Naive B cell (primary cell): ENCODE data around the gene SLC30A7. TPM values are rescaled to one million over a fixed set of nuclear protein-coding genes. Genes with fewer than 3 reads are reported as not detected.

Source experiments
- ATAC-seq, 2 donors: fragments of 150-1000 bp; cut with Tn5 transposase; 2 replicates each; pipeline ENCODE4 v1.10.0; 2021; ENCODE audit warnings: low read depth in 2 of 2, mild to moderate bottlenecking in 2 of 2, moderate library complexity in 2 of 2
- DNase-seq: peaks from one replicate; pipeline ENCODE4 v3.0.0; 2022
- H3K27ac Mint-ChIP-seq, 6 donors: one replicate each; pipeline ENCODE4 v1.8.0; 2020 to 2022; ENCODE audit warnings: mild to moderate bottlenecking in 6 of 6, mixed read lengths in 6 of 6, moderate library complexity in 5 of 6, inconsistent platforms in 2 of 6
- H3K27me3 Mint-ChIP-seq, 3 donors: one replicate each; pipeline ENCODE4 v1.8.0; 2021 to 2022; ENCODE audit warnings: mixed read lengths in 3 of 3, mild to moderate bottlenecking in 1 of 3
- H3K36me3 Mint-ChIP-seq, 2 donors: one replicate each; pipeline ENCODE4 v1.8.0; 2020 to 2022; ENCODE audit warnings: mixed read lengths in 2 of 2, inconsistent platforms in 1 of 2, mild to moderate bottlenecking in 1 of 2
- H3K4me1 Mint-ChIP-seq, 3 donors: one replicate each; pipeline ENCODE4 v1.8.0; 2020 to 2022; ENCODE audit warnings: mixed read lengths in 3 of 3, inconsistent platforms in 1 of 3, mild to moderate bottlenecking in 1 of 3, moderate library complexity in 1 of 3
- H3K4me3 Mint-ChIP-seq, 8 donors: one replicate each; pipeline ENCODE4 v1.8.0; 2020 to 2022; ENCODE audit warnings: mild to moderate bottlenecking in 8 of 8, mixed read lengths in 8 of 8, moderate library complexity in 8 of 8, inconsistent platforms in 2 of 8
- H3K9me3 Mint-ChIP-seq, 7 donors: one replicate each; pipeline ENCODE4 v1.8.0; 2020 to 2022; ENCODE audit warnings: mixed read lengths in 7 of 7, mild to moderate bottlenecking in 5 of 7, inconsistent platforms in 2 of 7, moderate library complexity in 1 of 7
- polyA plus RNA-seq, 6 donors: library from polyadenylated mRNA; unstranded; fragments of 300-500 nt; fragmentation: Illumina TruSeq; gene quantifications; one replicate each; pipeline ENCODE4 v1.2.3, GENCODE V29; 2021; ENCODE audit warnings: low read depth in 6 of 6

The SLC30A7 gene
- polyA plus RNA-seq, 6 donors from 2014 or later, result 0.68 to 10.2 (median 8.4) TPM

- peaks cover 28 to 43% (median 28%) of the 10 kb centered on the region in 3 donors for H3K4me1 Mint-ChIP-seq
- ATAC-seq (peak; percentile 58 to 66), DNase-seq (peak; percentile 56)
- no peaks in the 10 kb centered on the region for H3K9me3 Mint-ChIP-seq
- peaks cover 0 to 8% of the 10 kb centered on the region in 2 donors for H3K36me3 Mint-ChIP-seq
- H3K27me3 Mint-ChIP-seq, result no peaks in the 10 kb centered on the region
- peak overlapping the region; percentile 99 to 100 (median 100) for H3K27ac Mint-ChIP-seq
- peak overlapping the region; percentile 91 to 100 (median 98) for H3K4me3 Mint-ChIP-seq
Observed at GRCh38 chr1:100896481-100896982, 642 bp downstream of the SLC30A7 start.

GRCh38 chr1:100902365-100902764, 6.5 kb downstream of the SLC30A7 start:
- Mint-ChIP-seq H3K4me1 (peaks cover 9 to 18% (median 13%) of the 10 kb centered on the region in 3 donors), H3K4me3 (no peak overlapping the region), H3K36me3 (peaks cover 13 to 31% of the 10 kb centered on the region in 2 donors), H3K27me3 (no peaks in the 10 kb centered on the region), H3K27ac (no peak overlapping the region), H3K9me3 (peaks cover 0 to 6% (median 4%) of the 10 kb centered on the region in 7 donors)
- ATAC-seq, result no peak
- no peak for DNase-seq

GRCh38 chr1:100903777-100904176, 7.9 kb downstream of the SLC30A7 start:
- DNase-seq (no peak), ATAC-seq (no peak)
- Mint-ChIP-seq H3K36me3 (peaks cover 24 to 31% of the 10 kb centered on the region in 2 donors), H3K4me3 (no peak overlapping the region), H3K27me3 (no peaks in the 10 kb centered on the region), H3K9me3 (peaks cover 0 to 6% (median 4%) of the 10 kb centered on the region in 7 donors), H3K27ac (no peak overlapping the region), H3K4me1 (peaks cover 13 to 22% (median 16%) of the 10 kb centered on the region in 3 donors)

GRCh38 chr1:100904528-100904927, 8.6 kb downstream of the SLC30A7 start:
- H3K9me3 Mint-ChIP-seq, result peaks cover 0 to 6% (median 4%) of the 10 kb centered on the region in 7 donors
- H3K4me3 Mint-ChIP-seq, result no peak overlapping the region
- H3K27ac Mint-ChIP-seq, result no peak overlapping the region
- no peak for ATAC-seq
- peaks cover 13 to 20% (median 14%) of the 10 kb centered on the region in 3 donors for H3K4me1 Mint-ChIP-seq
- no peaks in the 10 kb centered on the region for H3K27me3 Mint-ChIP-seq
- peaks cover 24 to 26% of the 10 kb centered on the region in 2 donors for H3K36me3 Mint-ChIP-seq
- no peak for DNase-seq

- ATAC-seq, result no peak
- peak overlapping the region in 3 of 6 donors; percentile 2 to 93 (median 61) for H3K27ac Mint-ChIP-seq
Observed at GRCh38 chr1:100905181-100905580, 9.3 kb downstream of the SLC30A7 start.

DNA sequence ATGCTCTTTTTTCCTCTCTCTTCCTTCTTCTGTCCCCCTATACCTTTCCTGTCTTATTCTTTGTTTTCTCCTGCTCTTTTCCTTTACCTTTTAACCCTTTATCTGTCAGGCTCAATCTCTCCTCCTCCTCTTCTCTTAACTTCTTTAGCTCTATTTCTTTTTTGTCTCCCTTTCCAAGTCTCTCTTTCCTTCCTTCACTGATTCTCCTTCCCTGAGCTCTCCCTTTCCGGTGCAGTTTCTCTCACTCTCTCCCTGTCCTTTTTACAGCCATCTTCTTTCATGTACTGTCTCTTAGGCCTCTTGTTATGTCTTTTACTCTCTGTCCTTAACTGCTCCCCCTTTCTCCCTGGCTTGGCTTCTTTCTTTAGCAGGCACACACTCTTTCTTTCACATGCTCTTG, 12.0 kb downstream of the SLC30A7 start:
- H3K4me1 Mint-ChIP-seq, result peaks cover 9 to 14% (median 13%) of the 10 kb centered on the region in 3 donors
- DNase-seq (no peak), ATAC-seq (no peak)
- H3K4me3 Mint-ChIP-seq, result no peak overlapping the region
- H3K9me3 Mint-ChIP-seq, result peaks cover 0 to 6% (median 4%) of the 10 kb centered on the region in 7 donors
- peak overlapping the region in 4 of 6 donors; percentile 18 to 70 (median 37) for H3K27ac Mint-ChIP-seq
- H3K36me3 Mint-ChIP-seq, result peaks cover 26 to 30% of the 10 kb centered on the region in 2 donors
- H3K27me3 Mint-ChIP-seq, result no peaks in the 10 kb centered on the region

More at GRCh38 chr1:100905181-100905580, 9.3 kb downstream of the SLC30A7 start:
- Mint-ChIP-seq H3K4me1 (peaks cover 13 to 16% (median 14%) of the 10 kb centered on the region in 3 donors), H3K9me3 (peaks cover 0 to 6% (median 4%) of the 10 kb centered on the region in 7 donors), H3K36me3 (peaks cover 23 to 24% of the 10 kb centered on the region in 2 donors), H3K4me3 (peak overlapping the region in 1 of 8 donors; percentile 9), H3K27me3 (no peaks in the 10 kb centered on the region)
- DNase-seq, result no peak

GRCh38 chr1:100909018-100909417, 13.1 kb downstream of the SLC30A7 start:
- Mint-ChIP-seq H3K27me3 (no peaks in the 10 kb centered on the region), H3K36me3 (peaks cover 33 to 37% of the 10 kb centered on the region in 2 donors), H3K9me3 (peaks cover 0 to 6% (median 4%) of the 10 kb centered on the region in 7 donors), H3K4me1 (peaks cover 9 to 14% (median 13%) of the 10 kb centered on the region in 3 donors), H3K27ac (no peak overlapping the region), H3K4me3 (no peak overlapping the region)
- DNase-seq (no peak), ATAC-seq (no peak)

- Mint-ChIP-seq H3K36me3 (peaks cover 22 to 25% of the 10 kb centered on the region in 2 donors), H3K27ac (peak overlapping the region in 3 of 6 donors; percentile 35 to 57 (median 38))
Observed at GRCh38 chr1:100912019-100912418, 16.1 kb downstream of the SLC30A7 start.

DNA sequence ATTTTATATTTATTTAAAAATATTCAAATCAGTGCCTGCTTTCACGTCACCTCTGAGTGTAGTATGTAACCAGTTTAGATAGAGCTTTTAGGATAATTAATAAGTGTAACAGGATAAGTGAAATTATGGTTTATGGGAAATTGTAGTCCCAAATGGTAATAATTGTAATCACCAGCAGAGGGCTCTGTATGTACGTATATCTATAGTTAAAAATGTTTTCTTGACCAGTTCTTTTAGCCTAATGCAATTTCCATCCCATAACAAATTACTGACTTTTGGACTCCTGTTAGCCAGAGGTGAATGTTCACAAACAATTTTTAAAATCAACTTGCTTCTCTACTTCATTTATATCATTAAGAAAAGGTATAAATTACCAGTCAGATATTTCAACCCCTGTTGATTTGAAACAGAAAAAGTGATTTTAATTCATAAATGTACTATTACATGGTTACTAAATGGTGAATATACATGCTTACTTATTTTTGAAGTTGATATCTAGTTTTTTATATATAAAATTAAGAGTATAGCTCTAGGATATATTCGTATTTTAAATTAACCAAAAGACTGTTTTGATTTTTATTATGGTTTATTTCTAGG, 25.3 kb downstream of the SLC30A7 start:
- Mint-ChIP-seq H3K27me3 (no peaks in the 10 kb centered on the region), H3K36me3 (peaks cover 20 to 23% of the 10 kb centered on the region in 2 donors), H3K4me3 (no peak overlapping the region), H3K27ac (peak overlapping the region in 3 of 6 donors; percentile 1 to 36 (median 28)), H3K9me3 (peaks cover 0 to 1% (median 0%) of the 10 kb centered on the region in 7 donors), H3K4me1 (peaks cover 21 to 27% (median 25%) of the 10 kb centered on the region in 3 donors)
- peak; percentile 48 for DNase-seq
- no peak for ATAC-seq

More at GRCh38 chr1:100912019-100912418, 16.1 kb downstream of the SLC30A7 start:
- Mint-ChIP-seq H3K9me3 (no peaks in the 10 kb centered on the region), H3K27me3 (no peaks in the 10 kb centered on the region), H3K4me3 (no peak overlapping the region), H3K4me1 (peaks cover 9 to 19% (median 15%) of the 10 kb centered on the region in 3 donors)
- DNase-seq (no peak), ATAC-seq (no peak)

GRCh38 chr1:100924212-100924611, 28.3 kb downstream of the SLC30A7 start:
- peaks cover 11 to 18% (median 17%) of the 10 kb centered on the region in 3 donors for H3K4me1 Mint-ChIP-seq
- H3K4me3 Mint-ChIP-seq, result no peak overlapping the region
- ATAC-seq, result no peak
- H3K27me3 Mint-ChIP-seq, result no peaks in the 10 kb centered on the region
- DNase-seq, result no peak
- H3K36me3 Mint-ChIP-seq, result peaks cover 23 to 25% of the 10 kb centered on the region in 2 donors
- peaks cover 0 to 2% (median 0%) of the 10 kb centered on the region in 7 donors for H3K9me3 Mint-ChIP-seq
- peak overlapping the region in 3 of 6 donors; percentile 37 to 60 (median 53) for H3K27ac Mint-ChIP-seq

GRCh38 chr1:100924991-100925390, 29.1 kb downstream of the SLC30A7 start:
- DNase-seq (no peak), ATAC-seq (no peak)
- Mint-ChIP-seq H3K27ac (peak overlapping the region in 3 of 6 donors; percentile 5 to 83 (median 60)), H3K4me1 (peaks cover 11 to 18% (median 17%) of the 10 kb centered on the region in 3 donors), H3K4me3 (no peak overlapping the region), H3K9me3 (peaks cover 0 to 2% (median 0%) of the 10 kb centered on the region in 7 donors), H3K27me3 (no peaks in the 10 kb centered on the region), H3K36me3 (peaks cover 23 to 25% of the 10 kb centered on the region in 2 donors)

GRCh38 chr1:100926240-100926639, 30.4 kb downstream of the SLC30A7 start:
- Mint-ChIP-seq H3K36me3 (peaks cover 21 to 23% of the 10 kb centered on the region in 2 donors), H3K4me1 (peaks cover 13 to 22% (median 18%) of the 10 kb centered on the region in 3 donors), H3K27me3 (no peaks in the 10 kb centered on the region), H3K4me3 (peak overlapping the region in 1 of 8 donors; percentile 17), H3K9me3 (peaks cover 0 to 2% (median 0%) of the 10 kb centered on the region in 7 donors), H3K27ac (peak overlapping the region in 3 of 6 donors; percentile 8 to 90 (median 89))
- no peak for ATAC-seq
- DNase-seq, result no peak

GRCh38 chr1:100927276-100927675, 31.4 kb downstream of the SLC30A7 start:
- Mint-ChIP-seq H3K27ac (no peak overlapping the region), H3K9me3 (peaks cover 0 to 2% (median 0%) of the 10 kb centered on the region in 7 donors), H3K4me1 (peaks cover 14 to 30% (median 23%) of the 10 kb centered on the region in 3 donors), H3K4me3 (no peak overlapping the region), H3K27me3 (no peaks in the 10 kb centered on the region), H3K36me3 (peaks cover 20 to 21% of the 10 kb centered on the region in 2 donors)
- DNase-seq (no peak), ATAC-seq (peak; percentile 21 to 42)
